GM21825 (cell line): ENCODE data around the gene OFD1.
A peak's percentile ranks its signal among the peaks of the same experiment; 100 is the strongest.
"Not testable (repeated sequence)": the region's sequence is repeated elsewhere in the genome, so short reads cannot be mapped to it uniquely, and the experiment has no call there.

Experiments used
- ATAC-seq: cut with Tn5 transposase; IDR thresholded peaks from one replicate; pipeline ENCODE4 v1.9.1; 2021; ENCODE audit warnings: mild to moderate bottlenecking, moderate library complexity; ENCODE audit not compliant: unreplicated experiment

The OFD1 gene

DNA sequence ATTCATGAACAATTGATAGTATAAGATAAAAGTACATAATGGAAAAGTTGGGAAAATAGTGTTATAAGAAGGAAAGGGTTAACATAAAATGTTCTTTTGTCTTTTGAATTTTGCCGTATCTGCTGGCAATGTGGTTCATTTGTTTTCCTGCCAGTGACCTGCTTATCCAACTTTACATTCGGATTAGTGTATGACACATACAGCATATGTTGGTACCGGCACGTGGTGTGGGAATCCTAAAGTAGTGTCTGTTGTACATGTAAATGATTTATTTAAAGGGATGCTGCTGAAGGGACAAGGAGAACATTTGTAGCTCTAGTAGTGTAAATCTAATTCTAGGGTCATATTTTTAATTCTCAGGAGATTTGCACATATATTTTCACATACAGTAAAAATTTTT lies 34.2 kb upstream of the OFD1 start:
- ATAC-seq = no peak

GRCh38 chrX:13702111-13702789 lies 32.3 kb upstream of the OFD1 start:
- no peak for ATAC-seq

DNA sequence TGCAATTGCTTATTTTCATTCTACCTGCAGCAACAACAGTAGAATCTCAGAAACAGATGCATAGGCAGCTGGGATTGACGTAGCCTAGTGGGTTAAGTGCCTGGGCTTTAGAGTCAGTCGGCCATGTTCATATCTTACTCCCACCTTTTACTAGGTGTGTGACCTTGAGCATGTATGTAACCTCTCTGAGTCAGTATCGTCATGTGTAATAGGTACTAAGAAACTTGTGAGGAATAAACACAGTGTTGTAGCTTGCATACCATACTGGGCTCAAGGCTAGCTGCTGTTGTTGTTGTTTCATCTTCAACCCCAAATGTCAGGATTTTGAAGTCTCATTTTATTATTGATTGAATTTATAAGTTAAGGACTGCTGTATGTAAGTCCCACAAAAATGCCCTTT lies 31.4 kb upstream of the OFD1 start:
- ATAC-seq = no peak

DNA sequence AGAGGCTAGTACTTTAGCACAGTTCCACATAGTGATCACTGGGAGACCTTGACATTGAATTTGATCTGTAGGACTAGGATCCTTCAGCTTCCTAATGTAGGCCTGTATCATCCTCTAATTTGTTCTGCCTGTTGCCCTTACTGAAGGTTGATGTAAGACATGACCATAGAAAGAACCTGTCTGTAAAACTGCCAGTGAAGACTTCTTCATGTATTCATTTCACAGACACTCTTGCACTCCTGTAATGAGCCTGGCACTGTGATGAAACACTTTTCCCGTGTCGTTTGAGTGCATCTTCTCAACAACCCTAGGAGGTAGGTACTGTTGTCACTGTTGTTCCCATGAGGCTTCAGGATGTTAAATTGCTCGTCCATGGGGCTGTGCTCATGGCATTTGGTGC lies 31.0 kb upstream of the OFD1 start:
- no peak for ATAC-seq

DNA sequence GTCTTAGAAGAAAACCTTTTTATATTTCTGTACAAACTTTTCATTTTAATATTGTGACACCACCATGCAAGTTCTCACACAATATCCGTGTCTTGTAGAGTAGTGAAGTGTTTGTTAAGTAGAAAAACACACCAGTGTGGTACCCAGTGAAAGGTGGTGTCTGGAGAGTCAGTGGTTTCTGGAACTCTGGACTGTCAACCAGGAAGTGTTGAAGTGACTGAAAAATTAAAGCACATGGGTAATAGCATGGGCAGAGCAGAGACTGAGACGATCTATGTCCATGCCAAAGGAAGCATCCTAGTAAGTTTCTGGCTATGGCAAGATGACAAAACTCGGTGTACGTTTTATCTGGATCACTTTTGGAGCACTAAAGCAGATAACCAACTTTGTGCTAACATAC lies 23.4 kb upstream of the OFD1 start:
- no peak for ATAC-seq

- ATAC-seq = no peak
These were observed 18.1 kb upstream of the OFD1 start for GRCh38 chrX:13716455-13716854.

- no peak for ATAC-seq
These were observed 17.6 kb upstream of the OFD1 start for GRCh38 chrX:13716905-13717304.

DNA sequence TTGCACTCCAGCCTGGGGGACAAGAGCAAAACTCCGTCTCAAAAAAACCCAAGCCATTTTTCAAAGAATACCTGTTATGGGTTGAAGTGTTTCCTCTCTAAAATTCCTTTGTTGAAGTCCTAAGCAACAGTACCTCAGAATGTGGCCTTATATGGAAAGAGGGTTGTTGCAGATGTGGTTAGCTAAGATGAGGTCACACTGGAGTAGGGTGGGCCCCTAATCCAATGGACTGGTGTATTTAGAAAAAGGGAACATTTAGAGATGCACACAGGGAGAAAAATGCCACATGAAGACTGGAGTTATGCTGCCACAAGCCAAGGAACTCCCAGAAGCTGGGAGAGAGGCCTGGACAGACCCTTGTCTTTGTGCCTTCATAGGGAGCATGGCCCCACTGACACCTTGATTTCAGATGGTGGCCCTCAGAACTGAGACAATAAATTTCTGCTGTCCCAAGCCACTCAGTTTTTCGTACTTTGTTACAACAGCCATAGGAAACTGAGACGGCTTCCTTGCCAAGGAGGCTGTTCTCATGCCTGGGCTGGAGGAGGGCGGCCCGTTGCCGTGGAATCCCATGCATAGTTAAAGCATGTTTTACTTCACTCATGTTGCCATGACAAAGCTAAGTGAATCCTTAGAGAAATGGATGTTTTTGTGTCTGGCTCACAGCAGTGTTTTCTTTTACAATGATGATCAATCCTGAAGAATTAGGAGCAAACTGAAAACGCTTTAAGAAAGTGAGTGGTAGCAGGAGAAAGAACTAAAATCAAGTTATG lies 16.7 kb upstream of the OFD1 start:
- ATAC-seq = no peak

DNA sequence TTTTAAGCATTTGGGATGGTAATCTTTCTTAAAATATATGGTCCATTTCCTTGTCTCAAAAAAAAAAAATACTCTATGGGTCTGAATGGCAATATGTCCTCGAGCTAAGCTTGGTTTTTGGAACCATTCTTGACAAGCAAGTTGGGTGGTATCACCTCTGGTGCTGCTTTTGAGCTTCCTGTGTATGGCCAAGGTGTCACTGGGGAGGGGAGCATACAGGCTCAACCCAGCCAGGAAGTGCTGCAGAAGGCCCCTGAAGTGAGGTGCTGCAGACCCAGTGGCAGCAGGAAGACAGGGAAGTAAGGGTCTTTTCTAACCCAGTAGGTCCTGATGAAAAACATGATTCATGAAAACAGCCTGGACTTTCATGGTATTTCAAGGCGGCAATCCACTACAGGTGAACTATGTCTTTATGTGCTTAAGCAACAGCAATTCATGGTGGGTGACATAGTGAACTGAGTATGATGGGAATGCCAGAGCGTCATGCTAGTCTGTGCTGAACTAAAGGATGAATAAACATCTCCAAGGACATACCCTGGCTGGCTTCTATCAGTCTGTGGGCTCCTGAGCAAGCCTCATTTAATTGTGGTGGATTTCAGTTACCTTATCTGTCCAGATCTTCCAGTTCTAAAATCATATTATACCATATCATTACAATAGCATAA lies 15.2 kb upstream of the OFD1 start:
- no peak for ATAC-seq

- ATAC-seq = no peak
These were observed 13.2 kb upstream of the OFD1 start for GRCh38 chrX:13721371-13721770.

DNA sequence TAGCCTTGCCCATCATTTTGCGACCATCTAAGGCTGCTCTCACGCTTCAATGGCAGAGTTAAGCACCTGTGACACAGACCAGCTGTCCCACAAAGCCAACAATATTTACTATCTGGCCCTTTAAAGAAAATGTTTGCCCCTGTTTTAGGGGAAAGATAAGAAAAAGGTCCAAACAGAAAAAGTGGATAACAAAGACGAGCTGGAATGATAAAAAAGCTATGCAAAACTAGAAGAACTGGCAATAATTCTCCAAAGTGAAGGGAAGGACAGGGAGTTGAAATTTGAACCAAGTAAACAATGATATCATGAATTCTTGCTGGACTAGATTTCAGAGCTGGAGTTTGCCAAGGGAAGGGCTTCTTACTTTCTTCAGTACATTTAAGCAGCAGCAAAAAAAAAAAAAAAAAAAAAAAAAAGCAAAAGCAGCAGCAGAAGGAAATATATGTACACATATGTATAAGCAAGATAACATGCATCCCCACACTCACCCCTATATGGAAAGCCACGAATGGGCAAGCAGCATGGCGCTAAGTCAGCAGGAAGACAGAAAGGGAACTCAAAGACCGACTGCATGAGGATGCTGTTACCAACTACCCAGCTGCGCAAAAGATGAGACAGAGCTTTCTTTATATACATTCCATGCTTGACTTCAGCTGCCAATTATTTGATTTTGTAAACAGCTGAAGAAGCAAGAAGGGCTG lies 12.6 kb upstream of the OFD1 start:
- no peak for ATAC-seq

DNA sequence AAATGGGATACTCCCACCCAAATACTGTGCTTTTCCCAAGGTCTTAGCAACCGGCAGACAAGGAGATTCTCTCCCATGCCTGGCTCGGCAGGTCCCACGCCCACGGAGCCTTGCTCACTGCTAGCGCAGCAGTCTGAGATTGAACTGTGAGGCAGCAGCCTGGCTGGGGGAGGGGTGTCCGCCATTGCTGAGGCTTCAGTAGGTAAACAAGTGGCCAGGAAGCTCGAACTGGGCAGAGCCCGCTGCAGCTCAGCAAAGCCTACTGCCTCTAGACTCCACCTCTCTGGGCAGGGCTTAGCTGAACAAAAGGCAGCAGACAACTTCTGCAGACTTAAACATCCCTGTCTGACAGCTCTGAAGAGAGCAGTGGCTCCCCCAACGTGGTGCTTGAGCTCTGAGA lies 9.7 kb upstream of the OFD1 start:
- not testable (repeated sequence) for ATAC-seq

DNA sequence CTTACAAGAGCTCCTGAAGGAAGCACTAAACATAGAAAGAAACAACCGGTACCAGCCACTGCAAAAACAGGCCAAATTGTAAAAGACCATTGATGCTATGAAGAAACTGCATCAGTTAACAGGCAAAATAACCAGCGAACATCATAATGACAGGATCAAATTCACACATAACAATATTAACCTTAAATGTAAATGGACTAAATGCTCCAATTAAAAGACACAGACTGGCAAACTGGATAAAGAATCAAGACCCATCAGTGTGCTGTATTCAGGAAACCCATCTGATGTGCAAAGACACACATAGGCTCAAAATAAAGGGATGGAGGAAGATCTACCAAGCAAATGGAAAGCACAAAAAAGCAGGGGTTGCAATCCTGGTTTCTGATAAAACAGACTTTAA lies 8.0 kb upstream of the OFD1 start:
- not testable (repeated sequence) for ATAC-seq

- ATAC-seq = not testable (repeated sequence)
These were observed 4.0 kb upstream of the OFD1 start for GRCh38 chrX:13730523-13730922.

DNA sequence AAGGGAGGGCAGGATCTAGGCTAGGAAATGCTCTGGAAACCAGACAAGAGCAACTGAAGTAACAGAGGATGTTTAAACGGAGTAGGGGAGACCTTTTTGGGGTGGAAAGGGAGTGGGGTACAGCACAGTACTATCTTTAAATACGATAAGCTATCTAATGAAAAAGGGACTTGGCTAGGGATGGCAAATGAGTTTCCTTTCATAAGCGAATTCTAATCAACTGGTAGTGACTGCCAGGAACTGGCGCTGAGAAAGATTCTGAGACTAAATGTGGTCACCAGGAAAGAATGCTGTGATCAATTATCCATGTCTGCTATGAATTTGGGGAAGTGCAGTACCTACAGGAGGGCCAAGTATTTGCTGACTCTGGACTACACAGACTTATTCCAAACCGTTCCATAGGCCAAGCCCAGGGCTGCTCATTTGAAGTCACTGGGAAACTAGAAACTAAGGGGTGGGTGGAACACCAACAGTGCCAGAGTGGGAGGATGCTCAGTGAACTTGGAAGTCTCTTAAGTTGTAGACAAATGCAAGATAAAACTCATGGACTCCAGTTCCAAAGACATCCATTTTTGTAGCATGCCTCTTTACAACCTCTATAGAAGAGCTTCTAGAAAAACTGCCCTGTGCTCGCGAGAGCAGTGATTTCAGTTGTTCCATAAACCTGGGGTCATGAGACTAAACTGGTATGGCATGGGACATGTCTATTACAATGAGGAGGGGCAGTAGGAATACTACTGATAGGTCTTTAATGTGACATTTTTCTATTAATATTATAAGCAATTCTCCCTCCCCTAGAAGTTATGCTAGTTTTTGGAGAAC lies 2.1 kb upstream of the OFD1 start:
- ATAC-seq = no peak

DNA sequence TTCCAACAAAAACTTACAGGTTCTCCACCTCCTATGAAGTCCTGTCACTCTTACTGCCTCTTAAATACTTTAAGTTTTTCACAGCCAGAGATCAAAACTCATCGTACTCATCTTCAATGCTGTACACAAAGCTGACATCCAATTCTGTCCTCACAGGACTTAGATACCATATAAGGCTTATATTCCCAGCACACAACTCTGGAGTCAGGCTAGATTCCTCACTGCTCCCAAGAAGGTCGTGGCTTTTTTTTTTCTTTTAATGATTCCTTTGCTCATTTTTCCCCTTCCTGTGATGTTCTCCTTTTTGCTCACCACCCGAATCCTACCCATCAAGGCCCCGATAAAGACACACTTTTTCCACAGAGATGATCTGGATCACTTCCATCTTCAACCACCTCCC lies 1.0 kb upstream of the OFD1 start:
- no peak for ATAC-seq

GRCh38 chrX:13741695-13742094 lies 7.1 kb downstream of the OFD1 start:
- no peak for ATAC-seq

GRCh38 chrX:13742397-13743176 lies 8.0 kb downstream of the OFD1 start:
- peak; percentile 94 for ATAC-seq

- ATAC-seq = no peak
These were observed 13.3 kb downstream of the OFD1 start for GRCh38 chrX:13747836-13748235.

GRCh38 chrX:13748486-13748885 lies 13.9 kb downstream of the OFD1 start:
- ATAC-seq = no peak
